Epithelial cell of prostate (primary cell): ENCODE data around the gene FBXO3.
A peak's percentile ranks its signal among the peaks of the same experiment; 100 is the strongest.
"Not testable (repeated sequence)": the region's sequence is repeated elsewhere in the genome, so short reads cannot be mapped to it uniquely, and the experiment has no call there.

Experiments
- DNase-seq: peaks from one replicate; pipeline ENCODE4 v3.0.0-alpha.2; 2011; ENCODE audit warnings: low read depth, low spot score
- H3K27ac ChIP-seq: fragments of 450-650 bp; 2 replicates; pipeline ENCODE4 v1.5.1; 2017; ENCODE audit warnings: mild to moderate bottlenecking

The FBXO3 gene

DNA sequence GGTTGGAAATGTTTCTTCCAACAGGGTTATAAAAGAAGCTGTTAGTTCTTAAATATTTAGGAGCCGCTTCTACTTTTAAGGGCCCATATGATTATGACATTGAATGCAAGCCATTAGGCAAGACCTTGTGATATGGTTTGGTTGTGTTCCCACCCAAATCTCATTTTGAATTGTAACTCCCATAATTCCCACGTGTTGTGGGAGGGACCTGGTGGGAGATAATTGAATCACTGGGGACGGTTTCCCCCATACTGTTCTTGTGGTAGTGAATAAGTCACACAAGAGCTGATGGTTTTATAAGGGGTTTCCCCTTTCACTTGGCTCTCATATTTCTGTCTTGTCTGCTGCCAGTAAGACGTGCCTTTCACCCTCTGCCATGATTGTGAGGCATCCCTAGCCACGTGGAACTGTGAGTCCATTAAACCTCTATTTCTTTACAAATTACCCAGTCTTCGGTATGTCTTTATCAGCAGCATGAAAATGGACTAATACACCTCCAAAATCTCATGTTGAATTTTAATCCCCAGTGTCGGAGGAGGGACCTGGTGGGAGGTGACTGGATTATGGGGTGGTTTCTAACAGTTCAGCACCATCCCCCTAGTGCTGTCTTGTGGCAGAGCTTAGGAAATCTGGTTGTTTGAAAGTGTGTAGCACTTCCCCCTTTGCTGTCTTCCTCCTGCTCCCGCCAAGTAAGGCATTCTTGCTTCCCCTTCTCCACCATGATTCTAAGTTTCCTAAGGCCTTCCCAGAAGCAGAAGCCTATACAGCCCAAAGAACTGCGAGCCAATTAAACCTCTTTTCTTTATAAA is 42.4 kb downstream of the FBXO3 start:
- H3K27ac ChIP-seq, result peak overlapping the region; percentile 93

DNA sequence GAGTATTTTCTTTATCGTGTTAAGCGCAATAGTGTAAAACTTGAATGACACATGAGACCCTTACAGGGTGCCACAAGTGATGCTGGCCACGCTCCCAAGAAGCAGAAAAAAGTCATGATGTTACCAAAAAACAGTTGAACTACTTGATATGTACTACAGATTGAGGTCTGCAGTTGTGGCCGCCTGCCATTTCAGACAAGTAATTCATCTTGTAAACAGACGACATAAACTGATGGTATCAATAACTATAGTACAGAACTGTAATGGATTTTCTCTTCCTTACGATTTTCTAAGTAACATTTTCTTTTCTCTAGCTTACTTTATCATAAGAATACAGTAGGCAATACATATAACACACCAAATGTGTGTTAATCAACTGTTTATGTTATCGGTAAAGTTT is 43.6 kb downstream of the FBXO3 start:
- H3K27ac ChIP-seq, result peak overlapping the region; percentile 93

More for the DNA sequence above, 42.4 kb downstream of the FBXO3 start:
- DNase-seq, result no peak

DNA sequence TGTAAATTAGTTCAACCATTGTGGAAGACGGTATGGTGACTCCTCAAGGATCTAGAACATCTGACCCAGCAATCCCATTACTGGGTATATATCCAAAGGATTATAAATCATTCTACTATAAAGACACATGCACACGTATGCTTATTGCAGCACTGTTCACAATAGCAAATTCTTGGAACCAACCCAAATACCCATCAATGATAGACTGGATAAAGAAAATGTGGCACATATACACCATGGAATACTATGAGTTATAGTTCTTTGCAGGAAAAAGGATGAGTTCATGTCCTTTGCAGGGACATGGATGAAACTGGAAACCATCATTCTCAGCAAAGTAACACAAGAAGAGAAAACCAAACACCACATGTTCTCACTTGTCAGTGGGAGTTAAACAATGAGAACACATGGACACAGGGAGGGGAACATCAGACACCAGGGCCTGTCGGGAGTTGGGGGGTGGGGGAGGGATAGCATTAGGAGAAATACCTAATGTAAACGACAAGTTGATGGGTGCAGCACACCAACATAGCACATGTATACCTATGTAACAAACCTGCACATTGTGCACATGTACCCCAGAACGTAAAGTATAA is 45.2 kb downstream of the FBXO3 start:
- peak overlapping the region; percentile 93 for H3K27ac ChIP-seq
- DNase-seq, result not testable (repeated sequence)

More for the DNA sequence above, 43.6 kb downstream of the FBXO3 start:
- no peak for DNase-seq

DNA sequence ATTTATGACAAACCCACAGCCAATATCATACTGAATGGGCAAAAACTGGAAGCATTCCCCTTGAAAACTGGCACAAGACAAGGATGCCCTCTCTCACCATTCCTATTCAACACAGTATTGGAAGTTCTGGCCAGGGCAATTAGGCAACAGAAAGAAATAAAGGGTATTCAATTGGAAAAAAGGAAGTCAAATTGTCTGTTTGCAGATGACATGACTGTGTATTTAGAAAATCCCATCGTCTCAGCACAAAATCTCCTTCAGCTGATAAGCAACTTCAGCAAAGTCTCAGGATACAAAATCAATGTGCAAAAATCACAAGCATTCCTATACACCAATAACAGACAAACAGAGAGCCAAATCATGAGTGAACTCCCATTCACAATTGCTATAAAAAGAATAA is 46.8 kb downstream of the FBXO3 start:
- H3K27ac ChIP-seq, result peak overlapping the region; percentile 93
- DNase-seq, result not testable (repeated sequence)

DNA sequence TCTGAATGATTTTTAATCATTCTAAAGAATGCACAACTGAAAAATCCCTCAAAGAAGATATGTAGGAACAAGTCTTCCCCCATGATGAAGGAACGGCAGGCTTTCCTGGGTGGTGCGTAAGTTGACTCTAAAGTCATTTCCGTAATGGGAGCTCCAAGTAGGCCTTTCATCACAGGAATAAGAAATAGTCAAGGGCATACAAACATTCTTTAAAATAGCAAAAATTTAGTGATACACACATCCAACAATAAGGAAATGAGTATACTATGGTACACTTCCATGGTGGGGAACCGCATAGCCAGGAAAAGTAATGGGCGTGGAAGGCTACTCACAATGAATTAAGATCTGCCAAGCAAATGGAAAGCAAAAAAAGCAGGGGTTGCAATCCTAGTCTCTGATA is 48.8 kb downstream of the FBXO3 start:
- peak overlapping the region; percentile 81 for H3K27ac ChIP-seq
- DNase-seq, result no peak

DNA sequence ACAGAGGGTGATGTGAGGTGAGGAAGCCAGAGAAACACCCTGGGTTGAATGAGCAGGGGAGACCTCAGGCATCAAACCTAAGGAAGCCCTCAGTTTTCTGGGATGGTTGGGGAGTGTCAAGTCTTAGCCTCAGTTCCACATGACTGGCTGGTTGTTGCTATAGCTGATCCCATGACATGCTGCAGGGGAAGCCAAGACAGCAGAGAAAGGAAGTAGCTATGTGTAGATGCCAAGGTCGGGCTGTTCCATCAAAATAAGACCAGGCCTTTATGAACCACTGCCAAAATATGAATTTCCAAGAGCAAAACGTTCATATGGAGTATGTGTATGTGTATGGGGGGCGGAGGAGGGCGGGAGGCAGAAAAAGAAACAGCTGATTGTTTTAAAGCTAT is 49.7 kb downstream of the FBXO3 start:
- peak overlapping the region; percentile 81 for H3K27ac ChIP-seq
- DNase-seq, result no peak

DNA sequence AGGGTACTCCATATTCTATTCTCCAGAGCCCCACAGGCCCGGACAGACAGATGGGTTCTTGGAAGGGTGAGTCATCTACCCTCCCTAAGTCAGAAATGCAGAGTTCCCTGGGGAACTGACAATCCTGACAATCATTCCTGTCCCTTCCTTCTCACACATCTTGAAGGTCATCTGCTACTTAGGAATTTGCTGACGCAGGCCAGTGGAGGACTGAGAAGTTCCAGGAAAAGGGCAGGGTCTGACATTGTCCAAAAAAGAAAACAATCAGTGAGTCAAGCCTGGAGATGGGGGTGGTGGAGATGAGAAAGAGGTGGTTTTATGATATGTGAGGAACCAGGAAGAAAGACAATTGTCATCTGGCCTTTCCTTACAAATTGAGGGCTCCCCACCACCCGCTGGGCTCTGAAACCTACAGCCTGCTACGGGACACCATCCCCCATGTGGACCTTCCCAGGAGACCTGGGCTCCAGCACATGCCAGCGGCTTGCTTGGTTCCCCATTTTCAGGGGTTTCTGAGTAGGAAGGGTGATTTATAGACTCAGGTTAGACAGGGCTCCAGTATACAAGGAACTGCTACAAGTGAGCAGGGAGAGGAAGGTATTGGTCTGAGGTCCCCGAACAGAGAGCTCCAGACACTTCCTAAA is 51.0 kb downstream of the FBXO3 start:
- no peak for DNase-seq
- peak overlapping the region; percentile 81 for H3K27ac ChIP-seq

DNA sequence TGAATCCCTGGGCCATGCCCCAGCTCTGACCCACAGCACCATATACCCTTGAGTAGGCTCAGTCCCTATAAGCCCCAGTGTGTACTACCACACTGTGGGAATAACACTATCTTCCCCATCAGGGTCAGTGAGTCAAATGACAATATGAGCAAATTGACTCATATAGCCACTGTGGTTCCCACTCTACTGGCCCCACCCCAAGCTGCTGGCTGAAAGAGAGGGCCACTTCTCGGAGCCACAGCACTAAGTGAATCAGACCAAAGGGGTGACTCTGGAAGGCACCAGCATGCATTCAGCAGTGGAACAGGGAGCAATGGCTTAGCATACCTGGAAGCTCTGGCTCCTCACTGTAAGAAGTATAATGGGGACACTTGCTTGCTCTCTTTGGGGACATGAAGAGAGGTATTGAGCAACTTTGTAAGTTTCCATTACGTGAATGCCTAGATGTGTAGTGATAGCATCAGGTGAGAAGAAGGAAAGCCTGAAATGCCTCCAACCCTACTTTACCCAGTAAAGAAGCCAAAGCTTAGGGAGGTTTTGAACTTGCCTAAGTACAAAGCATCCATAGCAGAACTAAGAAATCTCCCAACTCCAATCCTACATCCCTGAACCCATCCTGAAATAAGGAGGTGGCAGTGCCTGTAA is 51.6 kb downstream of the FBXO3 start:
- DNase-seq, result no peak
- H3K27ac ChIP-seq, result peak overlapping the region; percentile 81

DNA sequence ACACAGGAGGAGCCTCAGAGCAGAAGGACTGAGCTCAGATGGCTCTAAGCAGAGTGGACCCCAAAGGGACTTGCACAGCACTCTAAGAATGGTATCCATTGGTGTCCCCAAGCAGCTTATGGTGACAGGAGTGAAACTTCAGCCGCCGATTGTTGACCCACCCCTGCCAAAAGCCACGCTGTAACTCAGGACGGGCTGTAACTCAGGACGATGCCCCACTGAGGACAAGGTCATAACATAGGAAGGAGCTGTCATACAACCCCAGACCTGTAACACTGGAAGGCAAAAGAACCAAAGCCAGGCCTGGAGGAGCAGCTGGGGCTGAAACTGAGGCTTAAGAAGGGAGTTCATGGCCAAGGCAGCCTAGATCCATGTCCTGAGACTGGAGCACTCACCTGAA is 52.3 kb downstream of the FBXO3 start:
- H3K27ac ChIP-seq, result peak overlapping the region; percentile 81
- DNase-seq, result no peak

DNA sequence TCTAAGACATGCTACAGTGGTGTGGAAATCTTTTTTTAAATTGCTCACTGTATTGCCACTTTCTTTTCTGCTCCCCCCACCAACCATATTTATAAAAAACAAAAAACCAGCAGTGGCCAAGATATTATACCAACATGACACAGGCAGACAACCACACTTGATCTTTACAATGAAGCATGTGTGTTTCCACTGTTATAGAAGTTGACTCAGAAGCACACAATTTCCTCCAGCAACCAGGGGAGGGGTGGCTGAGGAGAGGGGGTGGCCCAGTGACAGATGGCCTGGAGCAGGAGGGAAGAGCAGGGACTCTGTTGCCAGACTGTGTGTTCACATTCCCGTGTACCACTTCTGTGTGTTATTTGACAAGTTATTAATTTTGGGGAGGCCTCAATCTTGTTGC is 52.9 kb downstream of the FBXO3 start:
- DNase-seq, result no peak
- peak overlapping the region; percentile 81 for H3K27ac ChIP-seq

DNA sequence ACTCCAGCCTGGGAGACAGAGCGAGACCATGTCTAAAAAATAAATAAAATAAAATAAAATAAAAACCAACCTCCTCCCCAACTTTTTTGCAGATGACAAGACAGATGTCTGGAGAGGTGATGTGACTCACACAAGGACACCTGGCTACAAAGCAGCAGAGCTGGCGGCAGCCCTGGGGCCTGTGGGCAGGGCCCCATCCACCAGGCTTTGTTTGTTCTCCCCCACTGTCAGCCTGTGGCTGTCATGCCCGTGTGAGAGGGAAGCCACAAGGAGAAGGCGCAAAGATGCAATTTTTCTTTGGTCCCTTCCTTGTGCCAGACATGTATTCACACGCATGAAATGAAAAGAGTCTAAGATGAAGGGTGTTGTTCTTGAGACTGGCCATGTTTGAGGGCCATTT is 54.7 kb downstream of the FBXO3 start:
- DNase-seq, result no peak
- peak overlapping the region; percentile 81 for H3K27ac ChIP-seq

DNA sequence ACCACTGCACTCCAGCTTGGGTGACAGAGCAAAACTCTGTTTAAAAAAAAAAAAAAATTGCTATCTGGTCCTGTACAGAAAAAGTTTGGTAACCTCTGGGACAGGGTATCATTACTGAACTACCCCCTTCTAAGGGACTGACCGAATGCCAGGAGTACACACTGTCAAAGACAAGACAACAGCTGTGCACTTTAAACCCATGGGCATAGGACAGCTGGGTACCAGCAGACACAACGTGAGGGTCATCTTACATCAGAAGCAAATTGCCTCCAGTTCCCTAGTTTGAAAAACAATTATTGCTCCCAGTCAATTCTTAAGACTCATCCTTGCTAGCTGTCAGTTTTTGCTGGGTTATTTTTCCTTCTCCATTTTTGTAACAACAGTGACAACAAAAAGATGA is 55.9 kb downstream of the FBXO3 start:
- DNase-seq, result no peak
- peak overlapping the region; percentile 81 for H3K27ac ChIP-seq

DNA sequence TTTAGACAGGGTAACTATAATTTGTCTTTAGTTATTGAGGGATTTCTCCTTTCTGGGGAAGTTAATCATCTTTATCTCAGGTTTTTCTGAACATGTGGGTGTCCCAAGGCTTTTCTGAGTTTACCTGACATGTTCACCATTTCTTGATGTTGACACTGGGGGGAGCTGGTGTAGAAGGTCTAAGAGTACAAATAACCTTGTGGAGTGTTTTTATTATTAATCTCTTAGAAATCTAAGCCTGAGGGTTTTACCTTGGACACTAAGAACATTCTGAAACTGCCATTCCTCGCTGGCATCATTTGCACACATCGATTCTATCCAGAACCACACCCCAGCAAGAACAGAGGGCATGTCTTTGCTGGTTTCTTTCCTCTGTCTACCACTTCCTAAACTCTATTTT is 58.1 kb downstream of the FBXO3 start:
- H3K27ac ChIP-seq, result peak overlapping the region; percentile 81
- DNase-seq, result no peak

DNA sequence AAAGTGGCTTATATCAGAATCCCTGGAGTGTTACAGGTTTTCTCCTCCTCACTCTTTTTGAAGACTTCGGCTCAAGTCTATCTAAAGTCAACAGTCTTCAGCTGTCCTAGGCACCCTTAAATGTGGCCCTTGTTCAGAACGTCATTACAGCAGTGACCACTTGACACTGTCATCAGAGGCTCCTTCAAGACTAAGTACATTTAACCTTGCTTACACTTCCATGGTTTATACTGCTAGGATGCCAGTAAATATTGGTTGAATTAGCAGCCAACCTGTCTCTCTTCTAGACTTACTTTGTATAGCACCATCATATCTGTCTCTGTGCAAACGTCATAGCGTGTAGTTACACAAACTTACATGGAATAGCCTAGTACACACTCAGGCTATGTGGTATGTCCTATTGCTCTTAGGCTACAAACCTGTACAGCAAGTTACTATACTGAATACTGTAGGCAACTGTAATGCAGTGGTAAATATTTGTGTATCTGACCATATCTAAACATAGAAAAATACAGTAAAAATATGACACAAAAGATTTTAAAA is 60.4 kb downstream of the FBXO3 start:
- peak overlapping the region; percentile 81 for H3K27ac ChIP-seq
- no peak for DNase-seq

DNA sequence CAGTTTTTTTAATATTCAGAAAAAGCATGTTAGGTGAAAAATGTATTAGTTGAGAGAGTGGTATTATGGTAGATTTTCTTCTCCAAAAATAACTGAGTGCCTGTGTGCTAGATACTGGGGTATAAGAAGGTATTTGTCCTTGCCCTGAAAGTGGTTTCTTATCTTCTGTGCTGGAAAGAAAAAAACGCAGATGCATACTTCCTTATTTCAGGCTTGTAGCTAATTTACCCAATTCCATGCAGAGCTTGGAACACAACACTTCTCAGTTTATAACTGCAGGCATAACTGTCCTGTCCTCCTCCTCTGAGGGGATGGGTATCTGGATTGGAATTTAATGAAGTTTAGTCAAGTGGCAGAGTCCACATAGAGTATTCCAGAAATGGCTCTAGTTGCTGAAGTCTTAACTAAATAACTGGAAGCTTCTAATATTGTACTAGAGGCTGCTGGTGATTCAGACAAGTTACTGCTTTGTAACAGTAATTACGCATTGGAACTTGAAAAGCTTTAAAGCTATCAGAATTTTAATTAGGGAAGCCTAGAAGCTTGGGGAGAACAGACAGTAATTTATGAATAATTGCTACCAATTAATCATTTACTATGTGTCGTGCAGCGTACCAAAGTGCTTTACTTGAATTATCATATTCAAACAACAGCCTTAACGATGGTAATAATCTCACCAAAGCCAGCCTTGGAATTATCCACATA is 61.0 kb downstream of the FBXO3 start:
- DNase-seq, result no peak
- H3K27ac ChIP-seq, result peak overlapping the region; percentile 81

DNA sequence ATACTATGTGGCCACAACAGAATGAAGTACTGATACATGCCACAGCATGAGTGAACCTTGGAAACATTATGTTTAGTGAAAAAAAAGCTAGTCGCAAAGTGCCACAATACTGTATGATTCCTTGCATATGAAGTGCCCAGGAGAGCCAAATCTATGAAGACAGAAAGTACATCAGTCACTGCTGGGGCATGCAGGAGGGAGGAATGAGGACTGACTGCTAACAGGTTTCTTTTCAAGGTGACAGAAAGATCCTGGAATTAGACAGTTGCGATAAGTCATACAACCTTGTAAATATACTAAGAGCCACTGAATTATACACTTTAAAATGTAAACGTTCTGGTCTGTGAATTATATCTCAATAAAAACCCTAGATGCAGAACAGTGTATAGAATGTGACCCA is 61.9 kb downstream of the FBXO3 start:
- H3K27ac ChIP-seq, result peak overlapping the region; percentile 81
- DNase-seq, result no peak

DNA sequence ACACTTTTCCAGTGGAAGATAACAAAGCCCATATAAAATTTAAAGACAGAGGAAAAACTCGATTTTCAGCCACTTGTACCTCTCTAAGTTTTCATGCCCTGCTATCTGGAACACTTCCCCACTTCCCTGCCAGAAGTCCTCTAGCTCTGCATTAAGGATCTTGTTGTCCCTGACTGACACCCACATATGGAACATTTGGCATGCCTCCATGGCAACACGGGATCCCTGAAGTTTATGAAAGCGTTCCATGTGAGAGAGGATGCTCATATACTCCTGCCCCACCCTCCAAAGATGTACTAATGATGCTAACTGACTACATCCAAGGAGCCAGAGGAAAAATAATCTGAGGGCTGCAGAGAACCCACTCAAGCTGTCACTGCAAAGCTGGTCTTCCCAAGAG is 64.9 kb downstream of the FBXO3 start:
- peak overlapping the region; percentile 100 for H3K27ac ChIP-seq
- DNase-seq, result no peak

DNA sequence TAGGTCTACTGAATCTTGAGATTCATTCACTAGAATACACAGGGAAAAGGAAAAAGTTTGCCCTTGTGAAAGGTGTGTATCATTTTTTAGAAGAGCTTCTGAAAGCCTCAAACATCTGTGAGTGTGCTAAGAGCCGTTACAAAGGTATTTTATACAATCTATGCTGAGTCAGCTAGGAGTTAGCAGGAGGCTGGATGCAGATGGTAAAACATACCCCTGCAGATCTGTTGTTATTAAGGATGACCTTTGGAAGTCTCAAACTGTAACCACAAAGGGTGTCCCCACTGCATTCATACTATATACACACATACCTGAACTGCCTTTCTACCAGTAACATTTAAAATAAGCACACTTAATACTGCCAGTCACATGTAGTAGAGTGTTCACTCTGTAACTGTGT is 65.3 kb downstream of the FBXO3 start:
- H3K27ac ChIP-seq, result peak overlapping the region; percentile 100
- no peak for DNase-seq

DNA sequence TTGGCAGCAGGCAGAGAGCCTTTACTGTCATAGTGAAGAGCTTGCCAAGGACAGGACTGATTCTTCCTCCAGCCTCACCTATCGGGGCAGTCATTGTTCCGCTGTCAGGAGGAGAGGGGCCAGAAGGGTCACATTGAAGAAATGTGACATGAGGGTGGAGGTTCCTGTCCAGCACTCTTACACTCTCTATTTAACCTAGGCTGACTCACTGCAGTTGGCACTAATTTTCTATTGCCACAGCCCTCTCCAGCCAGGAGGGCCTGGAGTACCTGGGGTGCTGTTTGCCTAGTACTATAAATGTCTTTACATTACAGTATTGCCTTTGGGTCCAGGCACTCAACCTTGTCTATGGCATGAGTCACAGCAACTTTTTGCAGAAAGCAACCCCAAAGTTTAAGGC is 66.5 kb downstream of the FBXO3 start:
- peak overlapping the region; percentile 100 for H3K27ac ChIP-seq
- not testable (repeated sequence) for DNase-seq

DNA sequence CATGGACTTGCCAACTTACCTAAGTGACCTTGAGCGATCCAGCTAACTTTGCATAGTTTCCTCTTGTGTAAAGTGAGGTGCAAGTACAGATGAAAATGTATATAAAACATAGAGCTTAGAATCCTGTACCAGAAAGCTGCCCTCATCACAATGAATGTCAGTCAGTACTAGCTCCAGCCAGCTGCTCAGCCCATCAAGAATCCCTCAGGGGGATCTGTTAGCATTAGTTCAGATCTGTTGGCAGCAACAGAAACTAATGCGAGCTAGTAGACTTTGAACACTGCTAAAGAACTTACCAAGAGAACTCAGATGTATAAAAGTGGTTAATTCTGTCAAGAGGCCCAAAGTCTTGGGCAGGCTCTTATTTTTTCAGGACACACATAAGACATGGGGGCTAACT is 67.4 kb downstream of the FBXO3 start:
- no peak for DNase-seq
- peak overlapping the region; percentile 100 for H3K27ac ChIP-seq
